ENCODE data around the gene PTCH1.

Gene PTCH1

GRCh38 chr9:95437559-95437958 is 79.2 kb downstream of the PTCH1 start:
- DNase-seq = no peak

GRCh38 chr9:95436416-95436815 is 80.4 kb downstream of the PTCH1 start:
- no peak for DNase-seq

GRCh38 chr9:95435074-95435728 is 81.6 kb downstream of the PTCH1 start:
- DNase-seq = no peak

GRCh38 chr9:95434116-95435073 is 82.4 kb downstream of the PTCH1 start:
- DNase-seq = peak; percentile 30

GRCh38 chr9:95433096-95433819 is 83.5 kb downstream of the PTCH1 start:
- DNase-seq = peak; percentile 7

GRCh38 chr9:95431286-95431685 is 85.5 kb downstream of the PTCH1 start:
- no peak for DNase-seq

- DNase-seq = no peak
Observed at GRCh38 chr9:95429948-95430620, 86.7 kb downstream of the PTCH1 start.

- DNase-seq = no peak
Observed at GRCh38 chr9:95429096-95429495, 87.7 kb downstream of the PTCH1 start.

GRCh38 chr9:95425910-95426551 is 90.7 kb downstream of the PTCH1 start:
- no peak for DNase-seq

- DNase-seq = no peak
Observed at GRCh38 chr9:95422650-95423049, 94.1 kb downstream of the PTCH1 start.

GRCh38 chr9:95420518-95420917 is 96.3 kb downstream of the PTCH1 start:
- DNase-seq = no peak

- peak; percentile 33 for DNase-seq
Observed at GRCh38 chr9:95419444-95419843, 97.3 kb downstream of the PTCH1 start.

- DNase-seq = no peak
Observed at GRCh38 chr9:95415158-95415557, 101.6 kb downstream of the PTCH1 start.

- DNase-seq = no peak
Observed at GRCh38 chr9:95413793-95414192, 103.0 kb downstream of the PTCH1 start.

GRCh38 chr9:95411054-95411892 is 105.5 kb downstream of the PTCH1 start:
- no peak for DNase-seq

GRCh38 chr9:95409650-95410426 is 106.9 kb downstream of the PTCH1 start:
- peak; percentile 64 for DNase-seq

- DNase-seq = no peak
Observed at GRCh38 chr9:95407524-95407923, 109.2 kb downstream of the PTCH1 start.

GRCh38 chr9:95406121-95406520 is 110.7 kb downstream of the PTCH1 start:
- DNase-seq = peak; percentile 55

GRCh38 chr9:95399261-95399660 is 117.5 kb downstream of the PTCH1 start:
- DNase-seq = no peak
